RWPE2 (cell line): Measurements from ENCODE around the gene PRSS27.
A peak's percentile ranks its signal among the peaks of the same experiment; 100 is the strongest.

Experiments used
- ATAC-seq: fragments of 200-7000 bp; cut with Tn5 transposase; 3 replicates; pipeline ENCODE4 v1.9.1; 2021; ENCODE audit warnings: low read depth
- DNase-seq: peaks from one replicate; pipeline ENCODE4 v3.0.0-alpha.2; 2020; ENCODE audit warnings: low spot score
- H3K27ac ChIP-seq: fragments of 450-650 bp; 2 replicates; pipeline ENCODE4 v1.5.1; 2017; ENCODE audit warnings: mild to moderate bottlenecking; ENCODE audit not compliant: poor library complexity, severe bottlenecking
- H3K27me3 ChIP-seq: fragments of 250-450 bp; sonication (Bioruptor Pico); 2 replicates; pipeline ENCODE4 v1.5.1; 2021; ENCODE audit warnings: mild to moderate bottlenecking, moderate library complexity; ENCODE audit not compliant: insufficient read depth, poor library complexity, severe bottlenecking
- H3K36me3 ChIP-seq: fragments of 250-450 bp; sonication (Bioruptor Pico); 2 replicates; pipeline ENCODE4 v1.5.1; 2020; ENCODE audit warnings: low read depth, mild to moderate bottlenecking, moderate library complexity
- H3K4me1 ChIP-seq: fragments of 250-450 bp; sonication (Bioruptor Pico); 2 replicates; pipeline ENCODE4 v1.5.1; 2021; ENCODE audit warnings: mild to moderate bottlenecking, moderate library complexity; ENCODE audit not compliant: insufficient read depth, poor library complexity, severe bottlenecking
- H3K4me3 ChIP-seq: fragments of 250-450 bp; sonication (Bioruptor Pico); 2 replicates; pipeline ENCODE4 v1.5.1; 2021; ENCODE audit warnings: mild to moderate bottlenecking, moderate library complexity; ENCODE audit not compliant: severe bottlenecking
- H3K9me3 ChIP-seq: fragments of 250-450 bp; sonication (Bioruptor Pico); 2 replicates; pipeline ENCODE4 v1.5.1; 2021; ENCODE audit warnings: mild to moderate bottlenecking, moderate library complexity; ENCODE audit not compliant: severe bottlenecking
- TF ChIP-seq, protein P1 (sequence below): fragments of 450-650 bp; IDR thresholded peaks from one replicate; pipeline ENCODE4 v1.5.1; 2017; ENCODE audit warnings: mild to moderate bottlenecking, moderate library complexity; ENCODE audit not compliant: poor library complexity, severe bottlenecking

Gene PRSS27

DNA sequence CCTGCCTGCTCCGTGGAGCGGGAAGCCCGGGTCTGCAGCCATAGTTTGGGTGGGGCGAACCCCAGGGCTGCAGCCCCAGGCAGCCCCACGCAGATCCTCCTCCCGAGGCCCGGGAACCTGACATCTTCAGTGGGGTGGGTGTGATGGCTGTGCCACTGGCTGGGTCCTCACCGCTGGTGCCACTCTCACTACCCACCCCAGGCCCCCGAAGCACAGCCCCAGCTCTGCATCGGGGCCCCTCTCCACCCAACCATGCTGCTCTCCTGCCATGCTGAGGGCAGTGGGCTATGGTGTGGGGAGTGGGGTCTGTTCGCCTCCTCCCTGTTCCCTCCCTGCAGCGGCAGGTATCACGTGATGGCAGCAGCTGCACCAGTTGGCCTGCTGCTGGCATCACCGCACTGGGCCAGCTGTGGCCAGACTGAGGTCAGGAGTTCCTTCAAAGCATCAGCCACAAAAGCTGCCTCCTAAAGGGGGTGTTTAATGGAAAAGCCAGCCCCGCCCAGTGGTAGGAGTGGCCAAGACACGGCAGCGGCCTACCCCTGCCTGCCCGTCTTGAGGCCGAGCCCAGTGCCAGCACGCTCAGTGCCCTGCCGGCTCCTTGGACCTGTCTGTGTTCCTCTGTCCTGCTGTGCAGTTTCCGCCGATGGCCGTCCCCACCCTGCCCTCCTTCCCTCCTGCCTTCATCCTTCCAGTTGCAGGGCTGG, 26.9 kb downstream of the PRSS27 start:
- no peak for ATAC-seq
- Histone ChIP-seq H3K4me3 (no peak overlapping the region), H3K4me1 (no peaks in the 10 kb centered on the region), H3K36me3 (peaks cover 23% of the 10 kb centered on the region; the same call in 1 of the 2 replicates), H3K27me3 (no peaks in the 10 kb centered on the region), H3K27ac (no peak overlapping the region), H3K9me3 (no peaks in the 10 kb centered on the region)
- peak; percentile 47 for DNase-seq
- TF ChIP-seq, protein P1, sequence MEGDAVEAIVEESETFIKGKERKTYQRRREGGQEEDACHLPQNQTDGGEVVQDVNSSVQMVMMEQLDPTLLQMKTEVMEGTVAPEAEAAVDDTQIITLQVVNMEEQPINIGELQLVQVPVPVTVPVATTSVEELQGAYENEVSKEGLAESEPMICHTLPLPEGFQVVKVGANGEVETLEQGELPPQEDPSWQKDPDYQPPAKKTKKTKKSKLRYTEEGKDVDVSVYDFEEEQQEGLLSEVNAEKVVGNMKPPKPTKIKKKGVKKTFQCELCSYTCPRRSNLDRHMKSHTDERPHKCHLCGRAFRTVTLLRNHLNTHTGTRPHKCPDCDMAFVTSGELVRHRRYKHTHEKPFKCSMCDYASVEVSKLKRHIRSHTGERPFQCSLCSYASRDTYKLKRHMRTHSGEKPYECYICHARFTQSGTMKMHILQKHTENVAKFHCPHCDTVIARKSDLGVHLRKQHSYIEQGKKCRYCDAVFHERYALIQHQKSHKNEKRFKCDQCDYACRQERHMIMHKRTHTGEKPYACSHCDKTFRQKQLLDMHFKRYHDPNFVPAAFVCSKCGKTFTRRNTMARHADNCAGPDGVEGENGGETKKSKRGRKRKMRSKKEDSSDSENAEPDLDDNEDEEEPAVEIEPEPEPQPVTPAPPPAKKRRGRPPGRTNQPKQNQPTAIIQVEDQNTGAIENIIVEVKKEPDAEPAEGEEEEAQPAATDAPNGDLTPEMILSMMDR: no peak

DNA sequence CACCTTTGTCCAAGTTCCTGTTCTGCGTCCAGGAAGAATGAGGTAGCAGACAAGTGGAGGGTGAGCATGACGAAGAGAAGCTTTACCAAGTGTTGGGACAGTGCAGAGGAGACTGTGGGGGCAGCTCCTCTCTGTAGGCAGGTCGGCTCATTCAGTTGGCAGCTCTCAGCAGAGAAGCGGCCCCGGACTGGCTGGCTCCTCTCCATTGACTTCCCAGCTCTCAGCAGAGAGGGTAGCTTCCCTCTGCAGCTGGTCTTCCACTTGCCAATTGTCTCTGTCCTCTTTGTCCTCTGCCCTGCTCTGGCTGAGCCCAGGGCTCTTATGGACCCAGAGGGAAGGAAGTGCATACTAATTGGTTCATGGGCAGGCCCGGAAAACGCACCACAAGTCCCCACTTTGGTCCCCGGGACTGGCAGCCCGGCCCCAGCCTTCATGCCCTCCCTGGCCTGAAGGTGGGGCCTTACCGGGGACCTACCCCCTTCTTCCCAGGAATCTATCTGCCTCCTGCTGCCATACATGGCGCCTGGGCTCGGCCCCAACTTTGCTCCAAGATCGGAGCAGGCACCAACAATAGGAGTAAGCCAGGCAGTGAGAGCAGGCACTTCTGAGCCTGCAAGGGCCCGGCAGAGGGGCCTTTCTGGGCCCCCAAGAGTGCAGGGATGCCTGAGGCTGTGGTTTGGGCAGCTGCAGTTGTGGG, 27.6 kb downstream of the PRSS27 start:
- Histone ChIP-seq H3K9me3 (no peaks in the 10 kb centered on the region), H3K27ac (no peak overlapping the region), H3K27me3 (no peaks in the 10 kb centered on the region), H3K4me1 (no peaks in the 10 kb centered on the region), H3K4me3 (no peak overlapping the region), H3K36me3 (peaks cover 16% of the 10 kb centered on the region; the same call in 1 of the 2 replicates)
- TF ChIP-seq, protein P1: no peak
- DNase-seq: peak; percentile 54
- ATAC-seq: no peak

DNA sequence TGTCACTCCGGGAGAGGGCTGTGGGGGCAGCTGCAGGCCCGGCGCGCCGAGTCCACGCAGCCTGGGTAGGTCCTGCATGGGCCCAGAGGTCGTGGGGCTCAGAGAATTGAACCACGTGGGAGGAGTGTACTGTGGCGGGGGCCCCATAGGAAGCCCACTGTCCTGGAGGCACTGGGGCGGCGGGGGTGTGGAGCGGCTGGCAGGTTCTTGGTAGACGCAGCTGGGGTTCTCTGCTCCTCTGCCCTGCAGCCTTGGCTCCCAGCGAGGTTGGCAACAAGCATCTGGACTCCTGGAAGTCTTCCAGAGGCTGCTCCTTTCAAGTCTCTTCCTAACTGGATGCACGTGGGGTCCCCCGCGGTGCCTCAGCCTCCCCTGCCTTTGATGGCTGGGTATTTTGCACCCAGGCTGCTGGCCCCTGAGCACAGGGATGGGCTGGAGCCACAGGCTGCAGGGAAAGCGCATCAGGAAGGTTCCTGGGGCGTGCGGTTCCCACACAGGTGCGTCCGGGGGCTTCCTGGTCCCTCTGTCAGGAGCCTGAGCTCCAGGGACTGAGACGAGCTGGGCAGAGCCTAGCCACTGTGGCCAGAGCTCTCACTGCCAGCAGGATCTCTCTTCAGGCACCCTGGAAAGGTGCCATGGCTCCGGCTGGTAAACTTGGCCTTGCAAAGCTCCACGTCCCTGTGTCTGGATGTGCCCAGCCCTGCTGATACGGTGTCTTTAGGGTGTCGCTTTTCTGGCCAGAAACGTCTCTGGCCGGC, 28.4 kb downstream of the PRSS27 start:
- ATAC-seq: no peak
- H3K4me1 ChIP-seq: no peaks in the 10 kb centered on the region
- peak; percentile 58 for DNase-seq
- H3K27me3 ChIP-seq: no peaks in the 10 kb centered on the region
- H3K36me3 ChIP-seq: peaks cover 13% of the 10 kb centered on the region; the same call in 1 of the 2 replicates
- no peaks in the 10 kb centered on the region for H3K9me3 ChIP-seq
- no peak overlapping the region for H3K27ac ChIP-seq
- TF ChIP-seq, protein P1: no peak
- no peak overlapping the region for H3K4me3 ChIP-seq

DNA sequence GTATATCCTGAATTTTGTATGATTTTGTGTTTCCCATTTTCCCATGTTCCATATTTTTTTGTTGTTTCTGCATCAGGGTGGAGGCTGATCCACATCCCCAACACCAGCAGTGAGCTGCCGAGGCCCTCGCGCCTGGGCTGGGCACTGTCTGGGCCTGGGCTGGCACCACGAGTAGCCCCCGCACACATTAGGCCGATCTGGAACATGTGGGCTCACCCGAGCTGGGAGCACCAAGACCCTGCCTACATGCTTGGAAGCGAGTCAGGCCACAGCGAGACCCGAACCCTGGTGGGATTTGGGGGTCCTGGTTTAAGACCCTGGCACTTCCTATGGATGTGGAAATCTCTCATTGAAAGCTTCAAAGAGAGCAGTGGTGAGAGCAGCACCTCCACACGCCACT, 29.2 kb downstream of the PRSS27 start:
- no peak overlapping the region for H3K4me3 ChIP-seq
- peaks cover 13% of the 10 kb centered on the region; the same call in 1 of the 2 replicates for H3K36me3 ChIP-seq
- TF ChIP-seq, protein P1: no peak

More for the DNA sequence above, 29.2 kb downstream of the PRSS27 start:
- DNase-seq (no peak), ATAC-seq (no peak)
- H3K27me3 ChIP-seq: no peaks in the 10 kb centered on the region
- no peak overlapping the region for H3K27ac ChIP-seq
- no peaks in the 10 kb centered on the region for H3K4me1 ChIP-seq
- H3K9me3 ChIP-seq: no peaks in the 10 kb centered on the region
